ENCODE results near the gene KCNC1. TPM values are rescaled to one million over a fixed set of nuclear protein-coding genes. Genes with fewer than 3 reads are reported as not detected.

Gene KCNC1
- total RNA-seq = 5.5 TPM

GRCh38 chr11:17734418-17734911 is at the start of gene KCNC1:
Gene KCNC1, plus strand, starts transcription at chr11:17734781. Its CDS starts 1,222 bp downstream, at chr11:17736003.

GRCh38 chr11:17719028-17719937 is 15.3 kb upstream of the KCNC1 start, which contains the start of gene MYOD1:
Gene MYOD1, plus strand, starts transcription at chr11:17719571. Its CDS starts 212 bp downstream, at chr11:17719783.

Other genes with a start within 250 kb of the KCNC1 start
- gene USH1C, start 190.4 kb upstream of the KCNC1 start, total RNA-seq = 1.3 TPM
- gene OTOG, start 187.5 kb upstream of the KCNC1 start, total RNA-seq = not detected
- 2.4 TPM for gene MYOD1, start 15.2 kb upstream of the KCNC1 start, total RNA-seq